ENCODE measurements around the gene LSM12.

The LSM12 gene

DNA sequence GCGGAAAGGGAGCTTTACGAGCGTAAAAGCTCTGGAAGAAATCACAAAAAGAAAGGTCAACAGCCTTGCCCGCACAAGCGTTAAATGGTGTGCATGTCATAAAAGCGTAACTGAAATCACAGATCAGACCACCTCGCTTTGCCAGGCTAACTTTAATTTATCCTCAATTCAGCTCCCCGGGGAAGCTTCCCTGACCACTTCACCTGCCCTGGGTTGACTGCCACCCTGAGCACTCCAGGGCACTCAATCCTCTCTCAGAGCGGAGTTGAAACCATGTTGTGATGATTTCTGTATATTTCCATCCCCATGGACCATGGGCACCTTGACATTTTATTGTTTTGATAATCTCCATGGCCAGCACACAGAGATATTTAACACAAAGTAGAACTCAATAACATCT, 78.2 kb downstream of the LSM12 start:
- no peak overlapping the region for H3K4me2 ChIP-seq (ENCODE audit: low read depth, low read length)
- H3K4me1 ChIP-seq (ENCODE audit: low read length) = peaks cover 13% of the 10 kb centered on the region
- no peaks in the 10 kb centered on the region for H3K9me3 ChIP-seq (replicated peaks; ENCODE audit: insufficient read depth, low read length)
- no peaks in the 10 kb centered on the region for H3K36me3 ChIP-seq (replicated peaks; ENCODE audit: insufficient read depth, low read length)
- H3F3A ChIP-seq (ENCODE audit: insufficient read depth, low read length) = no peaks in the 10 kb centered on the region
- no peaks in the 10 kb centered on the region for H4K20me1 ChIP-seq (ENCODE audit: insufficient read depth, low read length)
- H3K27me3 ChIP-seq (replicated peaks; ENCODE audit: insufficient read depth, low read length) = no peaks in the 10 kb centered on the region
- no peaks in the 10 kb centered on the region for H3K9me2 ChIP-seq (replicated peaks; ENCODE audit: insufficient read depth, low read length)
- TF ChIP-seq, protein P1, sequence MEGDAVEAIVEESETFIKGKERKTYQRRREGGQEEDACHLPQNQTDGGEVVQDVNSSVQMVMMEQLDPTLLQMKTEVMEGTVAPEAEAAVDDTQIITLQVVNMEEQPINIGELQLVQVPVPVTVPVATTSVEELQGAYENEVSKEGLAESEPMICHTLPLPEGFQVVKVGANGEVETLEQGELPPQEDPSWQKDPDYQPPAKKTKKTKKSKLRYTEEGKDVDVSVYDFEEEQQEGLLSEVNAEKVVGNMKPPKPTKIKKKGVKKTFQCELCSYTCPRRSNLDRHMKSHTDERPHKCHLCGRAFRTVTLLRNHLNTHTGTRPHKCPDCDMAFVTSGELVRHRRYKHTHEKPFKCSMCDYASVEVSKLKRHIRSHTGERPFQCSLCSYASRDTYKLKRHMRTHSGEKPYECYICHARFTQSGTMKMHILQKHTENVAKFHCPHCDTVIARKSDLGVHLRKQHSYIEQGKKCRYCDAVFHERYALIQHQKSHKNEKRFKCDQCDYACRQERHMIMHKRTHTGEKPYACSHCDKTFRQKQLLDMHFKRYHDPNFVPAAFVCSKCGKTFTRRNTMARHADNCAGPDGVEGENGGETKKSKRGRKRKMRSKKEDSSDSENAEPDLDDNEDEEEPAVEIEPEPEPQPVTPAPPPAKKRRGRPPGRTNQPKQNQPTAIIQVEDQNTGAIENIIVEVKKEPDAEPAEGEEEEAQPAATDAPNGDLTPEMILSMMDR (IDR thresholded peaks at IDR 0.05; ENCODE audit: low read length) = no peak
- TF ChIP-seq EZH2phosphoT487 (IDR thresholded peaks at IDR 0.05; ENCODE audit: low read length) = no peak
- no peak for TF ChIP-seq EZH2 (optimal IDR thresholded peaks at IDR 0.05; ENCODE audit: low read depth, low read length)
- no peak overlapping the region for H2AFZ ChIP-seq (ENCODE audit: low read length)
- no peak for DNase-seq
- H3K9ac ChIP-seq (ENCODE audit: low read length) = no peak overlapping the region
- H3K27ac ChIP-seq (ENCODE audit: low read length) = no peak overlapping the region
- H3K79me2 ChIP-seq (ENCODE audit: low read length) = no peaks in the 10 kb centered on the region
- no peak overlapping the region for H3K4me3 ChIP-seq (ENCODE audit: low read length)

DNA sequence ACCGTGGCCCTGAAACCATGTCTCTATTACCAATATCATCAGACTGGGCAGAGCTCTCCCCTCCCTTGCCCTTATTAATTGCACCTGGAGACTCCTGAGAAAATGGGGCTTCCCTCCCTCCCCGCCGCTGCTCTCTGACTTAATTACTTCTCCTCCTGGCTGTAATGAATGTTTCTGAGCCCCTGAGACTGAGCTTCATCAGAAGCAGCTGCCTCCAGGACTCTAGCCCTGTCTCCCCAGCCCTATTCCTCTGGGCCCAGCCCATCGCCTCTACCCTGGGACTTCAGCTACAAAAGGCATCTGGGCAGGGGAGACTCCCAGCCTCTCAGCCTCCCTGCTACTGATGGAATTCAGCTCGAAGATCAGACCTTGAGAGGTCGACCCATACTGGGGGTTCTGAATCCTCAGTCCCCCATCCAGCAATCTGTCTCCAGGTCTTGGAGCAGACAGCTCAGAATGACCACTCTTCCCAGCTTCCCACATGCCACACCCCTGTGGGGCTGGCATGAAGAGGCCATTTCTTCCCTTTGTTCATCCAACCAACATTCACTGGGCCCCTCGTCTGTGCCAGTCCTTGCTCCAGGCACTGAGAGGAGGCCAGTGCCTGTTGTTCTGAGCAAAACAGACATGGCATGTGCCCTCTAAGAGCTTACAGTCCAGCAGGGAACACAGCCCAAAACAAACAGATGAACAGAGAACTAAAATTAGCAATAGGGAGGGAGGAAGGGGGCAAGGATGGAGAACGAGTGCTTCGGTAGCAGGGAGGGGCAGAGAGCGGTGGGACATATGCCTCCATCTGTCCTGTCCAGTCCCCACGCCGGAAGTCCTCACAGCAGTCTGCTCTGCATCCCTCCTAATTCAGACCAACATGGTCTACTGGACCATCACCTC, 79.1 kb downstream of the LSM12 start:
- H3K9me2 ChIP-seq (replicated peaks; ENCODE audit: insufficient read depth, low read length) = no peaks in the 10 kb centered on the region
- H4K20me1 ChIP-seq (ENCODE audit: insufficient read depth, low read length) = no peaks in the 10 kb centered on the region
- no peaks in the 10 kb centered on the region for H3K79me2 ChIP-seq (ENCODE audit: low read length)
- no peaks in the 10 kb centered on the region for H3K9me3 ChIP-seq (replicated peaks; ENCODE audit: insufficient read depth, low read length)
- H3K4me3 ChIP-seq (ENCODE audit: low read length) = no peak overlapping the region
- no peaks in the 10 kb centered on the region for H3K27me3 ChIP-seq (replicated peaks; ENCODE audit: insufficient read depth, low read length)
- no peak overlapping the region for H3K27ac ChIP-seq (ENCODE audit: low read length)
- no peak overlapping the region for H3K9ac ChIP-seq (ENCODE audit: low read length)
- peak overlapping the region; percentile 19 for H2AFZ ChIP-seq (ENCODE audit: low read length)
- H3K4me2 ChIP-seq (ENCODE audit: low read depth, low read length) = peak overlapping the region; percentile 55; the same call in 1 of the 2 replicates
- TF ChIP-seq EZH2 (optimal IDR thresholded peaks at IDR 0.05; ENCODE audit: low read depth, low read length) = no peak
- no peak for TF ChIP-seq EZH2phosphoT487 (IDR thresholded peaks at IDR 0.05; ENCODE audit: low read length)
- TF ChIP-seq, protein P1 (IDR thresholded peaks at IDR 0.05; ENCODE audit: low read length) = no peak
- no peak for DNase-seq
- no peaks in the 10 kb centered on the region for H3F3A ChIP-seq (ENCODE audit: insufficient read depth, low read length)
- no peaks in the 10 kb centered on the region for H3K36me3 ChIP-seq (replicated peaks; ENCODE audit: insufficient read depth, low read length)
- H3K4me1 ChIP-seq (ENCODE audit: low read length) = peaks cover 13% of the 10 kb centered on the region

DNA sequence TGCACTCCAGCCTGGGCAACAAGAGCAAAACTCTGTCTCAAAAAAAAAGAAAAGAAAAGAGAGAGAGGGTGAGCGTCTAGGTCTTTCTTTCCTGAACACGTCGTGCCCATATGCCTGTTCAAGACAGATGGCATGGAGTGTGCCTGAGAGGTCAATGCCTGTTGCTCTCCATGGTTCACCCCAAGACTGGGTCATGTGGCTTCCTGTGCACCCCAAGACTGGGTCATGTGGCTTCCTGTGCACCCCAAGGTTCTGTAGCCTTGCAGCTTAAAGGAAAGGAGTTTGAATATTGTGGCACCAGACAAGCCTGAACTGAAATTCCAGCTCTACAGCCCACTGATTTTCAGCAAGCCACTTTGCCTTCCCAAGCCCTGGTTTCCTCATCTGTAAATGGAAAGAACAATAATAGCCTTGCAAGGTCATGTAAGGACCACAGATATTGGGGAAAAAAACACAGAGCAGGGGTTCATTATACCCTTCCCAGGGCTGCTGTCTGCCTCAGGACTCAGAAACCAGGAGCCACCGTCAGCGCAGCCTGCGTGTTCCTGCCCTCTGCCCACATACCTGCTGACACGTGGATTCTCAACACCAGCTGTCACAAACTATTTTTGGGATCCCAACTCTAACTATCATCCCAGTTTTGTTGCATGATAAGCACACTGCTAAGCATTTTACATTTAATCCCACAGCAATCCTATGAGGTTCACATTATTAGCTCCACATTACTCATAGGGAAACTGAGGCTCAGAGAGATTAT, 80.1 kb downstream of the LSM12 start:
- H3K4me3 ChIP-seq (ENCODE audit: low read length) = no peak overlapping the region
- no peaks in the 10 kb centered on the region for H3K9me2 ChIP-seq (replicated peaks; ENCODE audit: insufficient read depth, low read length)
- H2AFZ ChIP-seq (ENCODE audit: low read length) = peak overlapping the region; percentile 19
- DNase-seq = peak; percentile 39
- H3K4me2 ChIP-seq (ENCODE audit: low read depth, low read length) = peak overlapping the region; percentile 55
- H3K9me3 ChIP-seq (replicated peaks; ENCODE audit: insufficient read depth, low read length) = no peaks in the 10 kb centered on the region
- H3K36me3 ChIP-seq (replicated peaks; ENCODE audit: insufficient read depth, low read length) = no peaks in the 10 kb centered on the region
- no peak overlapping the region for H3K9ac ChIP-seq (ENCODE audit: low read length)
- peaks cover 13% of the 10 kb centered on the region for H3K4me1 ChIP-seq (ENCODE audit: low read length)
- H3K27ac ChIP-seq (ENCODE audit: low read length) = peak overlapping the region; percentile 28; the same call in 1 of the 2 replicates
- no peaks in the 10 kb centered on the region for H3F3A ChIP-seq (ENCODE audit: insufficient read depth, low read length)
- no peaks in the 10 kb centered on the region for H3K27me3 ChIP-seq (replicated peaks; ENCODE audit: insufficient read depth, low read length)
- no peaks in the 10 kb centered on the region for H4K20me1 ChIP-seq (ENCODE audit: insufficient read depth, low read length)
- no peak for TF ChIP-seq EZH2phosphoT487 (IDR thresholded peaks at IDR 0.05; ENCODE audit: low read length)
- TF ChIP-seq, protein P1 (IDR thresholded peaks at IDR 0.05; ENCODE audit: low read length) = no peak
- TF ChIP-seq EZH2 (optimal IDR thresholded peaks at IDR 0.05; ENCODE audit: low read depth, low read length) = no peak
- no peaks in the 10 kb centered on the region for H3K79me2 ChIP-seq (ENCODE audit: low read length)
